Bronchial epithelial cell (primary cell): ENCODE results near the gene ANO10. TPM values are rescaled to one million over a fixed set of nuclear protein-coding genes. Genes with fewer than 3 reads are reported as not detected.

Experiments used
- DNase-seq: peaks from one replicate; pipeline ENCODE4 v3.0.0-alpha.2; 2010; ENCODE audit warnings: low read depth
- FAIRE-seq: peaks from 2 replicates; lab custom pipeline; 2011; peaks lifted over from hg19 to GRCh38; lab: Jason Lieb, UNC
- H3K27me3 ChIP-seq: 2 replicates; pipeline ENCODE4 v1.5.1; 2011; ENCODE audit warnings: low read length; ENCODE audit not compliant: control insufficient read depth, insufficient read depth
- H3K36me3 ChIP-seq: 2 replicates; pipeline ENCODE4 v1.5.1; 2011; ENCODE audit warnings: low read length; ENCODE audit not compliant: control insufficient read depth, insufficient read depth
- H3K4me3 ChIP-seq: 2 replicates; pipeline ENCODE4 v1.5.1; 2011; ENCODE audit warnings: mild to moderate bottlenecking, low read depth, low read length, control low read depth
- CTCF ChIP-seq: IDR thresholded peaks from 2 replicates; pipeline ENCODE4 v1.5.1; 2011; ENCODE audit warnings: mild to moderate bottlenecking, moderate library complexity, low read length, control low read depth, inconsistent platforms; ENCODE audit not compliant: insufficient read depth, severe bottlenecking
- total RNA-seq: library from RNA; depleted of rRNA; stranded (reverse); fragments of >200 nt; gene quantifications from 2 replicates; pipeline ENCODE4 v1.2.1, GENCODE V29; 2014

The ANO10 gene
- total RNA-seq, 1 donor from 2014 or later: 25.8 TPM

- no peaks in the 10 kb centered on the region for H3K36me3 ChIP-seq
- TF ChIP-seq CTCF: no peak
- DNase-seq: no peak
- H3K27me3 ChIP-seq: no peaks in the 10 kb centered on the region
- no peak overlapping the region for H3K4me3 ChIP-seq
- FAIRE-seq: no peak
Observed at GRCh38 chr3:43641306-43642114, 19.7 kb upstream of the ANO10 start.

GRCh38 chr3:43640681-43641080 is 18.9 kb upstream of the ANO10 start:
- no peak for DNase-seq
- TF ChIP-seq CTCF: no peak
- Histone ChIP-seq H3K27me3 (no peaks in the 10 kb centered on the region), H3K36me3 (no peaks in the 10 kb centered on the region), H3K4me3 (no peak overlapping the region)
- no peak for FAIRE-seq

- TF ChIP-seq CTCF: peak; percentile 48
- FAIRE-seq: no peak
- peak; percentile 58 for DNase-seq
- Histone ChIP-seq H3K4me3 (no peak overlapping the region), H3K27me3 (no peaks in the 10 kb centered on the region), H3K36me3 (no peaks in the 10 kb centered on the region)
Observed at GRCh38 chr3:43638594-43639447, 17.0 kb upstream of the ANO10 start.

- Histone ChIP-seq H3K36me3 (no peaks in the 10 kb centered on the region), H3K27me3 (no peaks in the 10 kb centered on the region), H3K4me3 (no peak overlapping the region)
- TF ChIP-seq CTCF: no peak
- DNase-seq: no peak
- FAIRE-seq: no peak
Observed at GRCh38 chr3:43637702-43638101, 15.9 kb upstream of the ANO10 start.

GRCh38 chr3:43632986-43633385 is 11.2 kb upstream of the ANO10 start:
- no peak overlapping the region for H3K4me3 ChIP-seq
- H3K27me3 ChIP-seq: no peaks in the 10 kb centered on the region
- FAIRE-seq (no peak), DNase-seq (no peak)
- no peak for TF ChIP-seq CTCF
- no peaks in the 10 kb centered on the region for H3K36me3 ChIP-seq
